Right kidney (tissue), 1 donor: ENCODE measurements around the gene MXI1.
"Not testable (repeated sequence)": the region's sequence is repeated elsewhere in the genome, so short reads cannot be mapped to it uniquely, and the experiment has no call there.

ENCODE experiments used
- DNase-seq: peaks from one replicate; pipeline ENCODE4 v3.0.0-alpha.2; 2016

The MXI1 gene

DNA sequence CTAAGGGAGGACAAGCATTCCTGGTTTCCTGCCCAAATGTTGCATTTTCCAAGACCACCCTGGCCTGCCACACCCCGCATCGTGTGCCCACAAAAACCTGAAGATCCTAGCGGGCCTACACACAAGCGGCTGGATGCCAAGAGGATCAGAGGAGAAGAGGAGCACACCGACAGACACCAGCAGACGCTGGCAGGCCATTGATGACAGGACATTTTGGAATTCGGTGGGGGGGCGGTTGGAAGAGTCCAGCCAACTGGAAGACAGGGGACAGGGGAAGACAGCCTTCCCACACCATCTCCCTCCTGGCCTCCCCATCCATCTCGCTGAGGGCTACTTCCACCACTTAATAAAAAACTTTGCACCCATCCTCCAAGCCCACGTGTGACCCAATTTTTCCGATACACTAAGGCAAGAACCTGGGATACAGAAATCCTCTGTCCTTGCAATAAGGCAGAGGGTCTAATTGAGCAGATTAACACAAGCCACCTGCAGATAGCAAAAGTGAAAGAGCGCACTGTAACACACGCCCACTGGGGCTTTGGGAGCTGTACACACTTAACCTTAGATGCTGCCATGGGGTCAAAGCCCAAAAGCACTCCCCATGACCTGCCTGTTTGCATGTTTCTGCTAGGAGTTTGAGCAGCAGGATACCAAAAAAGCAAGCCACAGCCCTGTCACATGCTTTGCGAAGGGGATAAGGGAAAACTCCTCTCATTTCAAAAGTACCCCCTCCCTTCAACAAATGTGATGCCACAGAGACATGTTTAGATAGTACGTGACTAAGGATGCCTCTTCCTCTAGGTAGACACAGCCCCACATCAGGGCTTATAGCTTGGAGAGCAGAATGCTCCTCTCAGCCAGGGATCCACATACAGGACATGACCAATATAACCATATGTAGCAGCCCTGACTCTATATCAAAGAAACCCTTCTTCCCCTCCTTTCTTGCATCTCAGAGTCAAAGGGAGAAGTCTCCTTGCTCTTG is 110.8 kb downstream of the MXI1 start:
- no peak for DNase-seq

DNA sequence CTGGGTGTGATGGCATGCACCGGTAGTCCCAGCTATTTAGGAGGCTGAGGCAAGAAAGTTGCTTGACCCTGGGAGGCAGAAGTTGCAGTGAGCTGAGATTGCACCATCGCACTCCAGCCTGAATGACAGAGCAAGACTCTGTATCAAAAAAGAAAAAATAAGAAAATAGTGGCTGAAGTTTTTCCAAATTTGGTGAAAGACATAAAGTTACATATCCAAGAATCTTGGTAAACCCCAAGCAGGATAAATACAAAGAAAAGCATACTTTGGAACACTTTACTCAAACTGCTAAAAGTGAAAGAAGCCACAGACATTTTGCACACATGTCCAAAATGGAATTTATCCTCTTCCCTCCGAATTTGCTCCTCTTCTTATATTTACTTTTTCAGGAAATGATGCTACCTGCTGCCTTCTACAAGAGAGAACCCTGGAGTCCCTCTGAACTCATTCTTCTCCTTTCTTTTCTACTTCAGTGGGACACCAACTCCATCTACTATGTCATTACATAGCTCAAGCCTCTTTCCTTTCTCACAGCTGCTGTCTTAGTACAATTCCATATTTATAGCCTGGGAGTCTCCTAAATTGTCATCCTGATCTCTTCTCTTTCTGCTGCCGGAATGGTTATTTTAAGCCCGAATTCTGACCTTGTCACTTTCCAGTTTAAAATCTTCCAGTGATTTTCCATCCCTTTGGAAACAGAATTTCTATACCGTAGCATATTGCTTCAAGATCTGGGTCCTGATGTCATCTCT is 114.6 kb downstream of the MXI1 start:
- no peak for DNase-seq

DNA sequence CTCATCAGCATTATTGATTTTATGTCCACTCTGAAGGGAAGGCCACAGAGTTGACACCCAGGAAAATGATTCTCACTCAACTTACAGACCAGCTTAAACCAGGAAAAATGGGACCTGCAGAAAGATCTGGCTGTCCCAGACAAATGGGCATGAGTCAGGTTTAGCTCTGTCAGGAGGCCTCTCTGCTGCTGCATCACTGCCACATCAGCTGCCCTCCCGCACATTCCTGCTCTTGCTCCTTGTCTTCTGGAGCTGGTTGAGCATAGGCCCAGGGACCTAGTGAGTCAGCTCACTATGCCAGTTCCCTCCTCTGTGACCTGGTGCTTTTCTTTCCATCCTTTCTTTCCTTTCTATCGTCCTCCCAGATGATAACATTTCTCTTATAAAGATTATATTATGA is 116.1 kb downstream of the MXI1 start:
- no peak for DNase-seq

DNA sequence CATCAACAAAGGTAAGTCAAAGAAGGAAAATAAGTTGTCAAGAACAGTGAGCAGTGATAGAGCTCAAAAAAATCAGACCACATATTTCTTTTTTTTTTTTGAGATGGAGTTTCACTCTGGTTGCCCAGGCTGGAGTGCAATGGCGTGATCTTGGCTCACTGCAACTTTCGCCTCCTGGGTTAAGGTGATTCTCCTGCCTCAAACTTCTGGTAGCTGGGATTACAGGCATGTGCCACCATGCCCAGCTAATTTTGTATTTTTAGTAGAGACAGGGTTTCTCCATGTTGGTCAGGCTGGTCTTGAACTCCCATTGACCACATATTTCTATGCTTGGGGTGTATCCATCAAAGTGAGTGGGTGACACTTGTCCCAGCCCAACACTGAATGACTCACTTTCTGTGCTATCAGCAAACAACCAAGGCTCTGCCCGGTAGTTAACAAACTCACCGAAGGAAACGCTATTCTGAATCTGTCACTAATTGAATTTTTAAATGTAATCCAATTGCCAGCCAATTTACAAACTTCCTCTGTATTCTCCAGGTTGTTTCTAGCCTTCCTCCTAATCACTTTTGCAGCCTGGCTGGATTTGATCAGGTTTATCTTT is 116.9 kb downstream of the MXI1 start:
- no peak for DNase-seq

DNA sequence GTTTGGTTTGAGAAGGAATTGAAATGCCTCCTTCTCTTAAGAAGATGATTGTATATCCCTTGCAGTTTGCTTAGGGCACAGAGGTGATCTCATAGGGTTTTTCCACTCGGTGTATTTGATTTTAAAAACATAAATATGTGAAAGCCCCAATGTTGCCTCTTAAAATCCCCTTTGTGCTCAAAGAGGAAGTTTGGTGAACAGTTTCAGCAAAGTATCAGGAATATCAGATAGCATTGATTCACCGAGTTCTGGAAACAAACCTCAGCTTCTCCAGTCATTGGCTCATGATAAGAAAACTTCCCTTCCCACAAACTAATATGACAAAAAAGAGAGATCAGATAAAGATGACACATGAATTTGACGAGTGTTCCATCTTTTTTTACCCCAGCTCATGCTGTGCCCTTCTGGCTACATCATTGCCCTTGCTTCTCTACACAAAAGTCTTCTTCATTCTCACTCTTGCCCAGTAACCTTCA is 117.4 kb downstream of the MXI1 start:
- DNase-seq = no peak

DNA sequence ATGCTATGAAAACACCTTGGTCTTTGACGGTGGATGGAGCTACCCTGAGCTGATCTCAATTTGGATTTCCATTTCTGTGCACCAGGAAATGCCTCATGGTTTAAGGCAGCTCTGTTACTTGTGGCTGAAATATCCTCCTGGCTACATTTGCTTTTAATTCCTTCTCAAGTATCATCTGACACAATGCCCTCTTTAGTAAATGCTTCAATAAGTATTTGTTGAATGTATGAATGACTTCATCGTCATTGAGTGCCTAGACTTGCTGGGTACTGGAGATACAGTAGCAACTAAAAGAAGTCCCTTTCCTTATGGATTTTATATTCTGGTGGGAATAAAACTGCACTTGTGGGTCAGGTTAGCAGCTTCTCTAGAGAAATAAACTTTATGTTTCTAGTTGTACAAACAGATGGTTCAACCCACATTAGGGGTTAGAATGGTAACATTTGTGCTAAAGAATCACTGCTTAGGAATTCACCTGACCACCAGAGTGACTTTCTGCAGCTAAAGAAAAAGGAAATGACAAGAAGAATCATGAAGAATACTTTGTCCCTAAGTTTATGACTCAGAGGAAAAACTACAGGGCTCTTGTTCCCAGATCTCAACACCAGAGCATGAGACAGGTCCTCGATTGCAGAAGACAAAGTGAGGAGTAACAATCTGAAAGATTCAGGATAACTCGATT is 119.1 kb downstream of the MXI1 start:
- no peak for DNase-seq

DNA sequence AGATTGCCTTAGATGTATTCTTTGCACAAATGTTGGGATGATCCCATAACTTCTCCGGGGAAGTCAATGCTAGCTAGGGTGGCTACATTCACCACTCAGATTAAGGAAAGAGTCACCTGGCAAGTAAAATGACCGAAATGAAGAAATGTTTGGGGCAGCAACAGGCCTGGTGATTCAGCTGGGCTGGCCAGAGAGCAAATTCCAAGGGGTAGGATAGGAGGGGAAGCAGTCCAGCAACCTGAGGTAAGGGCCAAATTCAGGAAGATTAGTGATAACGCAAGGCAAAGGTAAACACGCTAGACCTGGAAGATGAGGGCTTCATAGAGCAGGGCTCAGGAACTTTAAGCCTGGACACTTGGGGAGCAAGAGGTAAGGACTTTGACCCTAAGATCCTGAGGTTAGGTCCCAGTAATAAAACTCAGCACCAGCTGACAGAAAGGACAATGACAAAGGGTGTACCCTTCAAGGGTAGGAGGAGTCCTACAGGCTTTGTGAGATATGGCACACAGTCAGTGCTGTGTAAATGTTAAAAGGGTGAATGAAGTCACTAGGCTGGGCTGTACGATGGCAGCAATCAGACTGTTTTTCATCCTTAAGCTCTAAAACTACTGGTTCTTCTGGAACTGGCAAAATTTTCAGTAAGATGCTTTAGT is 120.0 kb downstream of the MXI1 start:
- no peak for DNase-seq

DNA sequence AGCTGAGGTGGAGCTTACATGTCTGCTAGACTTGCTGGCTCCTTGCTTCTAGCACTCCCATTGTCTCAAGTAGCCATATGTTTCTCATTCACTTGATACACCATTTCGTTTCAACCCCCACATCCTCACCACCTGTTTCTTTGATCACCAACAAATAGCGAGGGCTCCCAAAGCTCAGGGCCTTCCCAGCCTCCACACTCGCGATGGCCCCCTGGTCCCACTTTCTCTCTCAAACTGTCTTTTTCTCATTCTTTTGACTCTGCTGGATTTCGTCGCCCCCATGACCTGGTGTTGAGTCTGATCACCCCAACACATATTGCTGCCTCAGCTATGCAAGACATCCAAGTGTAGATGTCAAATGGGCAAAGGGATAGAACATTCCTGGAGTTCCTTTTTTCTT is 123.3 kb downstream of the MXI1 start:
- DNase-seq = no peak

DNA sequence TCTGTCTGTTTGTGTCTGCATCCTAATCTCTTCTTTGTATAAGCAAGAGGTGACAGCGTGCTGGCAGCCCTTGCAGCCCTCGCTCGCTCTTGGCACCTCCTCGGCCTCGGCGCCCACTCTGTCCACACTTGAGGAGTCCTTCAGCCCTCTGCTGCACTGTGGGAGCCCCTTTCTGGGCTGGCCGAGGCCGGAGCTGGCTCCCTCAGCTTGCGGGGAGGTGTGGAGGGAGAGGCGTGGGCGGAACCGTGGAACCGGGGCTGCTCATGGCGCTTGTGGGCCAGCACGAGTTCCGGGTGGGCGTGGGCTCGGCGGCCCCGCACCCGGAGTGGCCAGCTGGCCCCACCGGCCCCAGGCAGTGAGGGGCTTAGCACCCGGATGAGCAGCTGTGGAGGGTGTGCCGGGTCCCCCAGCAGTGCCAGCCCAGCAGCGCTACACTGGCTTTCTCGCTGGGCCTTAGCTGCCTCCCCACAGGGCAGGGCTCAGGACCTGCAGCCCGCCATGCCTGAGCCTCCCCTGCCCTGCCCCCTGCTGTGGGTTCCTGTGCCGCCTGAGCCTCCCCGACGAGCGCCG is 123.9 kb downstream of the MXI1 start:
- not testable (repeated sequence) for DNase-seq

DNA sequence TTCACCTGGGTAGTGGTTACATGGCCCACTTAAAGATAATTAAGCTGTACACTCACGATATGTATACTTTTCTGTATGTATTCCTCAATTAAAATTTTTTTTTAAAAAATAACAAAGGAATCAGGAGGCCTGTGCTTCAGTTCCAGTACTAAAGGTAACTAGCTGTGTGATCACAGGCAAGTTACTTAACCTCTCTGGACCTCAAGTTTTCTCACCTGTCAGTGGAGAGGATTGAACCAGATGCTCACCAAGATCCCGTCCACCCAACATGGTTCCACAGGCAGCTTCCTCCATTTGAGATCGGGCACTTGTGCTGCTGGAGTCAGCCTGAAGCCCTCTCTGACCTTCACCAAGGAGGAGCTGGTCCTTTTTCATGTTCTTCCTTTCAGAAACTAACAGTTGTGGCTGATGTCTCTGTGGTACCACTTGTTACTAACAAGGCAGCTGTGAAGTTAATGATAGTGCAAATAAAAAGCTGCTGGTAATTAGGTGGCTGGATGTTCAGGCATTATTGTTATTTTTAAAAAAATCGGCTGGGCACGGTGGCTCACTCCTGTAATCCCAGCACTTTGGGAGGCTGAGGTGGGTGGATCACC is 126.8 kb downstream of the MXI1 start:
- no peak for DNase-seq

DNA sequence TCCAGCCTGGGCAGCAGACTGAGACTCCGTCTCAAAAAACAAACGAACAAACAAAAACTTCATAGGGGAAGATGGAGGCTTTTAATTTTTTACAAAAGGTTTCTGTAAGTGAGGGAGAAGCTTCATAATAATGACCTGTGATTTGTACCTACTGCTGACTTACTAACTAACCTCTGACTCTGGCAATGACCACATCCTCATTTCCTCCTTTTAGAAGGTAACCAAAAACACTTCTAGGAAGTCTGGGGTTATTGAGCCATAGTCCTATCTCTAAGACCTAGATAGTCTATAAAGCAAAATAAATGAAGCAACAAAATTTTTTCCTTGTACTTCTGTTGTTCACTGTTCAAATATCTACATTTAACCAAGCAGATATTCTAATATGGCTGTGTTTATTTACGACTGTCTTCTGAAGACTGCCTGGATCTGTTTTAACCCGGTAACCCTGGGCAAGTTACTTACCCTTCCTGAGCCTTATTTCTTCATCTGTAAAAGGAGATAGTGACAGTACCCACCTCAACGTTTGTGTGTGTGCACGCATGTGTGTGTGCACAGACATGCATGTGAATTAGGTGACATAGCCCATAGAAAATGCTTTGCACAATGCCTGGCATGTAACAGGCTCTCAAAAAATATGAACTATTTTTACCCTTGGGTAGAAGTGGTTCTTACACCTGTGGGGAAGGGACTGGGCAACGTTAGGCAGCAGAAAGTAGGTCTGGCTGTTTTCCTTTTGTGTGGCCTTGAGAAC is 128.1 kb downstream of the MXI1 start:
- no peak for DNase-seq

DNA sequence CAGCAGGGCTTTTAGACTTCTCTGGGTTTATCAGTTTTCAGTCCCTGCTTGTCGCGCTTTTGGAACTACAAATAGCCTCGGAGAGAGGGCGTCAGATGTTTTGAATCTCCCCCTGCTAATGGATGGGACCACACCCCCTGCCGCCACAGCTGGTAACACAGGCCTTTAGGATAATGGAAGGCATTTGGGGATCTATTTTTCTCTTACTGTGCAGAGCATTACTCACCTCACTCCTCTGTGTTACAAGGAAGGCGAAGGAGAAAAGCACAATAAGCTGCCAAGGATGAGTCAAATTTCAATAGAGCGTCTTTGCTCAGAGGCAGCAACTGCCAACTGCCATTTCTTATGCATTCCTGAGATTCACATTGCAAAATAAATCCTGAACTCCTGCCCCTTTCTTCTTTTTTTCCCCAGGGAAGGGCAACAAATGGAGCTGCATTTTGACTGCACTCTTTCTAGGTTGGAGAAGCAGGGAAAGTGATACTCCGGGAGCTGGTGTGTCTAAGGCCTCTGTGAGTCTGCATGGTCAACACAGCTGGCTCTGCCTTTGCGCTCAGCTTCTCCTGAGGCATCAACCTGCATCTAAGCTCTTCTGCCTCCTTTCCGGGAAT is 128.8 kb downstream of the MXI1 start:
- DNase-seq = peak; percentile 27
